ENCODE measurements around the gene C16orf74.

DNA sequence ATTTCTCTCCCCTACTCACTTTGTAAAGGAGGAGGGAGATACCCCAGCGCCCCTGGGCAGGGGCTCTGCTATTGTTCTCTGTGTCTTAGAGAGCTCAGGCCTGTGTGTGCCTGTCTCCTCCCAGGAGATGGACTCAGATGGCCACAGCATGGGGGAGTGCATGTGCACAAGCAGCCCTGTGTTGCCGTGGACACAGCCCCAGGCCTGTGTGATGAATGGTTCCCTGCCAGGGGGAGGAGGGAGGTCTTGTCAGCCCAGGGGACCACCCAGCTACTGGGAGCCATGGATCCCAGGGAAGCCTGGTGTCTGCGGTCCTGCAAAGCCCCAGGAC, 88.4 kb downstream of the C16orf74 start:
- TF ChIP-seq, protein P1, sequence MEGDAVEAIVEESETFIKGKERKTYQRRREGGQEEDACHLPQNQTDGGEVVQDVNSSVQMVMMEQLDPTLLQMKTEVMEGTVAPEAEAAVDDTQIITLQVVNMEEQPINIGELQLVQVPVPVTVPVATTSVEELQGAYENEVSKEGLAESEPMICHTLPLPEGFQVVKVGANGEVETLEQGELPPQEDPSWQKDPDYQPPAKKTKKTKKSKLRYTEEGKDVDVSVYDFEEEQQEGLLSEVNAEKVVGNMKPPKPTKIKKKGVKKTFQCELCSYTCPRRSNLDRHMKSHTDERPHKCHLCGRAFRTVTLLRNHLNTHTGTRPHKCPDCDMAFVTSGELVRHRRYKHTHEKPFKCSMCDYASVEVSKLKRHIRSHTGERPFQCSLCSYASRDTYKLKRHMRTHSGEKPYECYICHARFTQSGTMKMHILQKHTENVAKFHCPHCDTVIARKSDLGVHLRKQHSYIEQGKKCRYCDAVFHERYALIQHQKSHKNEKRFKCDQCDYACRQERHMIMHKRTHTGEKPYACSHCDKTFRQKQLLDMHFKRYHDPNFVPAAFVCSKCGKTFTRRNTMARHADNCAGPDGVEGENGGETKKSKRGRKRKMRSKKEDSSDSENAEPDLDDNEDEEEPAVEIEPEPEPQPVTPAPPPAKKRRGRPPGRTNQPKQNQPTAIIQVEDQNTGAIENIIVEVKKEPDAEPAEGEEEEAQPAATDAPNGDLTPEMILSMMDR (IDR thresholded peaks at IDR 0.05): no peak
- no peak for TF ChIP-seq HOXA7 (CRISPR knock-in tag; IDR thresholded peaks at IDR 0.05)
- no peak for TF ChIP-seq MAZ (IDR thresholded peaks at IDR 0.05; ENCODE audit: borderline replicate concordance, low read depth, low read length)
- TF ChIP-seq, protein P2, sequence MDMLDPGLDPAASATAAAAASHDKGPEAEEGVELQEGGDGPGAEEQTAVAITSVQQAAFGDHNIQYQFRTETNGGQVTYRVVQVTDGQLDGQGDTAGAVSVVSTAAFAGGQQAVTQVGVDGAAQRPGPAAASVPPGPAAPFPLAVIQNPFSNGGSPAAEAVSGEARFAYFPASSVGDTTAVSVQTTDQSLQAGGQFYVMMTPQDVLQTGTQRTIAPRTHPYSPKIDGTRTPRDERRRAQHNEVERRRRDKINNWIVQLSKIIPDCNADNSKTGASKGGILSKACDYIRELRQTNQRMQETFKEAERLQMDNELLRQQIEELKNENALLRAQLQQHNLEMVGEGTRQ (IDR thresholded peaks at IDR 0.05): no peak
- TF ChIP-seq, protein P3, sequence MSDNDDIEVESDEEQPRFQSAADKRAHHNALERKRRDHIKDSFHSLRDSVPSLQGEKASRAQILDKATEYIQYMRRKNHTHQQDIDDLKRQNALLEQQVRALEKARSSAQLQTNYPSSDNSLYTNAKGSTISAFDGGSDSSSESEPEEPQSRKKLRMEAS (IDR thresholded peaks at IDR 0.05): no peak
- no peak for TF ChIP-seq JUNB (IDR thresholded peaks at IDR 0.05)
- TF ChIP-seq KDM5A (IDR thresholded peaks at IDR 0.05): no peak
